Stimulated activated CD4-positive, alpha-beta T cell treated with anti-CD3 and anti-CD28 coated beads, TNF-alpha, amount 100 ng/mL, for 1 hour (primary cell): Measurements from ENCODE around the gene UTF1.

Experiments used
- DNase-seq, 3 donors: peaks; one replicate each; pipeline ENCODE4 v3.0.0-alpha.2; 2020; ENCODE audit warnings: low read depth in 3 of 3, low spot score in 1 of 3

The UTF1 gene

DNA sequence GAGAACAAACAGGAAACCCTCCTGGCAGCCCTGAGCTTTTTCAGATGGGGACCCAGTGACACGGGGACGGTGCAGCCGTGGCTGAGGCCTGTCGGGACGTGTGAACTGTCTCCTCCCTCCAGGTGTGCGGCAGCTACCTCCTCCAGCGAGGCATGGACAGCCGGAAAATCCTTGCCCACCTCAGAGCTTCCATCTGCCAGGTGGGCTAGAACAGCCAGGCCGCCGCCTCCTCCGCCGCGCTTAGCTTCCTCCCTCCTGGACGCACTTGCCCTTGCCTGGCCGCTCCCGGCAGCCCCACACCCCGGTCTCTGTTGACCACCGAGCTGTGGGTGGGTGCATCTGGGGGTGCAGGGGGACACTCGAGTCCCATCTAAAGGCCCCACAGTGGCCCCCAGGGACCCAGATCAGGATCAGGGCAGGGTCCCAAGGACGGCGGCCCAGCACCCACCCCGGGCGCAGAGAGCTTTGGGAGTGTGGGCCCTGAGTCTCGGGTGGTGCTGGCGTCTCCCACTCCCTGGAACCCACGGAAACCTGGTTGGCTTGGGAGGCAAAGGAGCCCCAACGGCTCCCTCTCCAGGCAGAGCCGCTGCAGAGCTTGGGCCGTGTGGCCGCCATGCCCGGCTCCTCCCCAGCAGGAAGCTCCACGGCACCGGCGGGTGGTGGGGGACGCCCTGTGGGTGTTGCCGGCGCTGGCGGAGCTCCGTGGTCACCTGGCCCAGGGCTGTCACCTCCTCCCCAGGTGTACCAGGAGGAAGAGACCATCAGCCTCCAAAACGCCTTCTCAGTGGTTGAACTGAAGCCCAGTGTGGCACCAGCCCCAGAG lies 32.9 kb upstream of the UTF1 start:
- no peak for DNase-seq

DNA sequence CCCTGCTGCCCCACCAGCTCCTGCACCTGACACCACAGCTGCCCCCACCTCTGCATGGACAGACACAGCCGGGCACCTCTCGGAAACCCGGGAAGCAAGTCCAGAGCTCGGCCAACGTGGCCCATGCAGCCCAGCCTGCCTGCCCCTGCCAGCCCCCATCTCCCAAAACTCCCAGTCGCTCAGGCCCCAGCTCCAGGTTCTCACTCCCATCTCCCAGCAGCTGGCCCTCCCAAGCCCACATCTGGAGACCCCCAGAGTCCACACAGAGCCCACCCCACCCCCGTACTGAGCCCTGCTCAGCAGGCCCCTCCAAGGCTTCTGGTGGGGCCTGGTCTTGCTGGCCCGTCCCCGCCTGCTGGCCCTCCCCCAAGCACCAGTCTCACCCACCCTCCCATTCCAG lies 32.2 kb upstream of the UTF1 start:
- no peak for DNase-seq

DNA sequence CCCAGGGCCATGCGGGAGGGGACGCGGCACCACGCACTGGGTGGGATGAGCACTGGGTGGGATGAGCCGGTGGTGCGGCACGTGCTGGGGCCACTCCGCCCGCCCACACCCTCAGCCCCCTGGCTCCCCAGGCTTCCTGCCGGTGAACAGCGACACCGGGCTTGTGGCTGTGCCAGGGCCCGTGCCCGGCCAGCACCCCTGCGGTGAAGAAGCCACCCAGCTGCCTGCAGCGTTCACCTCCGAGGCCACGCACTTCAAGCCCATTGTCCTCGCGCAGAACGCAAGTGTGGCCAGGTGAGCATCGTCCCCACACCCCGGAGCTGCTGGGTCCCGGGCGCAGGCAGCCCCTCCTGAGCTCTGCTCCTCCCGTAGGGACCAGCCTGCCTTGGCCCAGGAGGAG lies 31.8 kb upstream of the UTF1 start:
- DNase-seq, result no peak

DNA sequence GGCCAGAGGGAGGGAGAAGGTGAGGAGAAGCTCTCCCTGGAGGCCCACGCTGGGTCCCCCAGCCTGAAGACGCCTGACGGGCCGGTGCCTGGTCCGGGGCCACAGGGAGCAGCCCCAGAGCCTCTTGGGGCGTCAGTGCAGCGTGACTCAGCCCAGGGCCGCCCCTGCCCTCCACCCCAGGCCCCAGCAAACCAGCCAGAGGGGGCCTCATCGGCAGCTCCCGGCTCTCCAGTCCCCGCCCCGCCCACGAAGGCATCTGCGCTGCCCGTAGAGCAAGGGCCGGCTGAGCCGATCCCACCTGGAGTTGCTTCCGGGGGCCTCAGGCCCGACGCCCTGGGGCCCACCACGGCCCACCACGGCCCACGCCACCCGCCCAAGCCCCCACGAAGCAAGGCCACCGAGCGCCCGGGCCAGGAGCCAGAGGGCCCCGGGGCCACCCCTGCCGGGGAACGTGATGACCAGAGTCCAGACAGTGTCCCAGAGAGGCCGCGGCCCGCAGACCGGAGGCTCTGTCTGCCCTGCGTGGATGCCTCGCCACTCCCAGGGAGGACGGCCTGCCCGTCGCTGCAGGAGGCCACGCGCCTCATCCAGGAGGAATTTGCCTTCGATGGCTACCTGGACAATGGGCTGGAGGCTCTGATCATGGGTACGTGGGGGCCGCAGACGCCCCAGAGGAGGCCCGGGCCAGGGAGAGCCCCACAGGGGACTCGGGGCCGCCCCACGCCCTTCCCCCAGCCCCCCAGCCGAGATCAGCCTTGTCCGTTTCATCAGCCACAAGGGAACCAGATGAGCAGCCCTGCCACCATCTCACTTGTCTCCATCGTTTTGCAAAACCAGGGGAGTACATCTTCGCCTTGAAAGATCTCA lies 31.2 kb upstream of the UTF1 start:
- DNase-seq, result no peak

DNA sequence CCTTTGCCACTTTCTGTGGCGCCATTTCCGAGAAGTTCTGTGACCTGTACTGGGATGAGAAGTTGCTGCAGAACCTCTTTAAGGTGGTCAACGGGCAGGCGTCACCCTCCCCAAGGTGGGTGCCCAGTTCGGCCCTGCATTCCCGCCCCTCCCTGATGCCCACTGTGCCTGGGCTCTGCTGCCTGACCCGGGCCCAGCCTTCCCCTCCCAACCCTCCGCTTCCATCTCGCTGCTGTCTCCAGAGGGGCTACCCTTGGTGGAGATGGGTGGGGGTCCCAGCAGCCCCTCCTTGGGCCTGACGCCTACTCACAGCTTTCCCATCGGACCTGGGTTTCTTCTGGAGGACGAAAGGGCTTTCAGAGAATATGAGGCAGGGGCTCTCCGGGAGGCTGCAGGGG lies 30.5 kb upstream of the UTF1 start:
- no peak for DNase-seq

DNA sequence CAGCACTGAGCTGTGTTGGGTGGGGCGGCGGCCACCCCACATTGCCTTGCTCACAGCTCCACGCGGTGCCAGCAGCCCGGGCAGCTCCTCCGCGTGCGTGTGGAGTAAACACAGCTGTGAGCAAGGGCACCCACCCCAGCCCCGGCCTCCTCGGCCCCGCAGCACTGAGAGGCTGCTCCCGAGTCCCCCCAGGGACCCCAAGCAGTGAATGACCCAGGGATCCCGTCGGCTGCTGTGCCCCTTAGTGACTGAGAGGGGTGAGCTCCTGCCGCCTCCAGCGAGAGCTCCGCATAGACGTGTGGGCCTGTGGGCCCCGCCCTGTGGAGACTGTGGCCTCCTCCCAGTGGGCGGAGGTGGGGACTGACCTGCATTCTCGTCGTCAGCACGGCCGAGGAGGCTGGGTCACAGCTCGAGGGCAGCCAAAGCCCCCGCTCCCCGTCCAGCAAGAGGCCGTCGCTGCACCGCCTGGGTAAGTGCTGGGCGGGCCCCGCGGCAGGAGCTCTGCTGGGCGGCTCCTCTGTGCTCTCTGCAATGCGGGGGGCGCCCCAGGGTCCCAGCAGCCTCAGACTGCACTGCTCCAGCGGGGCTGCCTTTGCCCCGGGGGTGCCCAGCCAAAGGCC lies 29.9 kb upstream of the UTF1 start:
- DNase-seq, result no peak

DNA sequence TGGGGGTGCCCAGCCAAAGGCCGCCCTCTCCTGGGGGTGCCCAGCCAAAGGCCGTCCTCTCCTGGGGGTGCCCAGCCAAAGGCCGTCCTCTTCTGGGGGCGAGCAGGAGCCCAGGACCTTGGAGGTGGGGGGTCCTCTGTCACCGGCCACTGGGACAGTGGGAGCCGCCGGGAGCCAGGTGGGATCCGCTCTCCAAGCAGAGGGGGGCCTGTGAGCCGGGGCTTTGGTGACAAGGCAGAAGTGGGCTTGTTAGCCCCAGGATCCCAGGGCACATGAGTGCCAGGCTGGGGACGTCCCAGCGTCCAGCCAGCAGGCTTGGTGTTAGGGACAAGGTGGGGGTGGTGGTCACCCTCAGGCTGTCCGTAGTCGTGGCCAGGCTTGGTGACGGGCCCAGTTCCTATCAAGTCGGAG lies 29.4 kb upstream of the UTF1 start:
- no peak for DNase-seq

DNA sequence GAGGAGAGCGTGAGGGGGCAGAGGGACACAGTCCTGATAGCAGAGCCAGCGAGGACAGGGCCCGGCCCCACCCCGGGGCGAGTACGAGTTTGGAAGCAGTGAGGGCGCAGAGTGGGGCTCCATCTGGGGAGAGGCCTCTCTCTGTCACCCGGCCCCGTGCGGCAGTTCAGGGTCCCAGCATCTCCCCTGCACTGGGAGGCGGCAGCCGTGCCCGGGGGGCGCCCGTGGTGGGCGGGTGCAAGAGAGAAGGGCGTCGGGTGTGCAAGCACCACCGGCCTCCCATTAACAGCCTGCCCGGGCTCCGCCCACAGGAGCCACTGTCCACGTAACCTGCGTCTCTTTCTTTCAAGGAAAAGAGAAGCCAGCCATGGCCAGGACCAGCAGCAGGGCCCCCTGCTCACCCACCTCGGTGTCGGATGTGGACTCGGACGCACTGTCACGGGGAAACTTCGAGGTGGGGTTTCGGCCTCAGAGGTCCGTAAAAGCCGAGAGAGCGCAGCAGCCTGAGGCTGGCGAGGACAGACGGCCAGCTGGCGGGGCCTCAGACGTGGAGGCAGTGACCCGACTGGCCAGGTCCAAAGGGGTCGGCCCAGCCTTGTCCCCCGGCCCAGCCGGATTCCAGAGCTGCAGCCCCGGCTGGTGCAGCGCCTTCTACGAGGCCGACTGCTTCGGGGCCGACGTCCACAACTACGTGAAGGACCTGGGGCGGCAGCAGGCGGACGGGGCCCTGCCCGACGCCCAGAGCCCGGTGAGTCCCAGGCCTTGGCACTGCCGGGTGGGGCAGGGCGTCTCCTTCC lies 28.7 kb upstream of the UTF1 start:
- DNase-seq, result no peak

DNA sequence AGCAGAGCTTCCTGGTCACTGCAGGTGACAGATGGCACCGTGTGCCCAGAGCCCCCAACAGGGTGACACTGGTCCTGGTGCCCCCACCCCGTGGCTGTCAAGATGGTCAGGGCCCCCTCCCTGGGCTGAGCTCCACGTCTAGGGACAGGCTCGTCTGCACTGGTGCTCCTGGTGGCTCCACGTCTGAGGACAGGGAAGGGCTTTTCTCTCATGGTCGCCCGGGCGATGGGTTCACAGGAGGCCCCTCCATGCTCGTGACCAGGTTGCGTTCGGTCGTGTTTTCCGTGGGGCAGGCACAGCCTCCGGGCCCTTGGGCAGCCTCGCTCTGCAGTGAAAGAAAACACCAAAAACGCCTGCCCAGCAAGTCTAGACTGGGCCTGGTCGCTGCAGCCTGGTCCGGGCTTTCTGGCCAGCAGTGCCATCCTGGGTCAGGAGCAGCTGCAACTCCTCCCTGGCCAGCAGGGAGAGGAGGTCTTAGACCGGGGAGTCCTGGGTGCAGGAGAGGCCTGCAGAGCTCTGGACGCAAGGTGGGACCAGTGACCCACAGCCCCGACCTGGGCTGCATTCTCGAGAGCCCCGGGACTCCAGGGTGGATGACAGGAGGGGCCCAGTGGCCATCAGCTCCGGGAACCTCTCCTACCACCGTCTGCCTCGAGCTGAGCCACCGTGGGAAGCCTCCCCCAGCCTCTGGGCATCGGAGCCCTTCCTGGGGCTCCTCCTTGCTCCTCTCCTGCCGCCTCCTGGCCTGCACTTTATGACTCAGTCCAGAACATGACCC lies 27.9 kb upstream of the UTF1 start:
- DNase-seq, result no peak

DNA sequence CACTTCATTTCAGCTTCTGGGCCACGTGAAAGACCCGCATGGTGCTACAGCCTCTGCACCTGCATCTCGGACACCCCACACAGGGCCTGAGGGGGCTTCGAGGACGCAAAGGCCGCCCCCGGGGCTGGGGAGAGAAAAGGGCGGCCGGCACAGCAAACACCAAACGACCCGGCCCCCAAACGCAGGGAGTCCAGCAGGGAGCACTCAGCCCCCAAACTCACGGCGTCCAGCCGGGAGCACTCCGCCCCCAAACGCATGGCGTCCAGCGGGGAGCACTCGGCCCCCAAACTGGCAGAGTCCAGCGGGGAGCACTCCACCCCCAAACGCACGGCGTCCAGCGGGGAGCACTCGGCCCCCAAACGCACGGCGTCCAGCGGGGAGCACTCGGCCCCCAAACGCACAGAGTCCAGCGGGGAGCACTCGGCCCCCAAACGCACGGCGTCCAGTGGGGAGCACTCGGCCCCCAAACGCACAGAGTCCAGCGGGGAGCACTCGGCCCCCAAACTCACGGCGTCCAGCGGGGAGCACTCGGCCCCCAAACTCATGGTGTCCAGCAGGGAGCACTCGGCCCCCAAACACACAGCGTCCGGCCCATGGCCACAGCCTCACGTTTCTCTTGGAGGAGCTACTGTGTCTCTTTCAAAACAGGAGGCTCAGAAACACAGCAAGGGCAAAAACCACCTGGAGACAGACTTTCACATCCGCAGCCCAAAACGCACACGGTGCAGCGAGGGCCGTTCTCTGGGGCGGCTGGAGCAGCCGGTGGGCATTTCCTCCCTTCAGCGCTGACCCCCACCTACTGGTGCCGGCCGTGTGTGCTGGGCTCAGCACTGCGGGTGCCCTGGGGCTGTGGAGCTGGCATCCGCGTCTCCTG lies 27.0 kb upstream of the UTF1 start:
- no peak for DNase-seq

DNA sequence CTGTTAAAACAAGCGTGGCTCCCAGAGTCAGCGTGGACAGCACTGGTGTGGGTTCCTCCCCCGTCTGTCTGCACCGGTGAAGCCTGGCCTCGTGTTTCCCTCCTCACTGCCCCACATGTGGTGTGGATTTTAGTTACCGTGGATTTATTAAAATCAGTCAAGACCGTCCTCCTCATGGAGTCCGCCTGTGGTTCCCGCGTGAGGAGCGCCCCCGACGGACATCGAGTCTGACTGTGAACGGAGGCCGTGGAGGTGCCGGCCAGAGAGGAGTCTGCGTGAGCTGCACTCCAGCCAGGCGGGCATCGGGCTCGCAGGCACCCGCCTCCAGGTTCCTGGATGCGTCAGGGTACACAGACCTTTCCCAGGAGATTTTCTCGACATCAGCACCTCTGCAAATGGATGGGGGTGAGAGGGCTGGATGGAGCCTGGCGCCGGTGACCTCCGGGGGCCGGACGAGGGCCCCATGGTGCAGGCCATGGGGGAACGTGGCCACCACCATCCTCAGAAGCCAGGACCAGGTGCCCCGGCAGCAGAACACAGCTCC lies 26.3 kb upstream of the UTF1 start:
- no peak for DNase-seq

DNA sequence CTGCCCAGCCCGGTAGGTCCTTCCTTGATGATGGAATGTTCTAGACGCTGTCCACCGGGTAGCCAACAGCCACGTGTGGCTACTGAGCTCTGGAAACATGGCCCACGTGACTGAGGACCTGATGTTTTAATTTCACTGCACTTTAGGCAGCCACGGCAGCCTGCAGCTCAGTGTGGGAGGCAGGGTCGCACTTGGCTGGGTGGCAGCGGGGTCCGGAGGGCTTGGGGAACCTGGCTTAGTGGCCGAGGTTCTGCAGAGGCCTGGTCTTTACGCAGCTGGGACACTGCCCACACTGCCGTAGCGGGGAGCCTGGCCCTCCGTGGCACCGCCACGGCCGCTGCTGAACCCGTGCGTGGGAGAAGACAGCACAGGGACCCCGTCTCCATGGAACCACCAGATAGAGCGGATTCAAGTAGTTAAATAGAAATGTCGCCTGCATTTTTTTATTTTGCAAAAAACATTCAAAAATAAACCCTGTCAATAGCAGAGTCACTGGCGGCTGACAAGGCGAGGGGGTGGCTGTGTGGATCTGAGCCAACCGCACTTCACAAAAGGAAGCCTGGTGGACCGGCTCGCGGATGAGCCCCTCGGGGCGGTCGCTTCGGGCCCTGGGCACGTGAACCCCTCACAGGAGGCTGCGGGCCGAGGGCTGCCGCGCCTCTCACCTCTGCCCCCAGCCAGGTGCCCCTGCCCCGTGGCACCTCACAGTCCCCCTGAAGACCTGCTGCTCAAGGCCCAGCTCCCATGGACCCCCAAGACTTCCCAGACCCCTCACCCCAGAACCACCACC lies 25.6 kb upstream of the UTF1 start:
- DNase-seq, result no peak

DNA sequence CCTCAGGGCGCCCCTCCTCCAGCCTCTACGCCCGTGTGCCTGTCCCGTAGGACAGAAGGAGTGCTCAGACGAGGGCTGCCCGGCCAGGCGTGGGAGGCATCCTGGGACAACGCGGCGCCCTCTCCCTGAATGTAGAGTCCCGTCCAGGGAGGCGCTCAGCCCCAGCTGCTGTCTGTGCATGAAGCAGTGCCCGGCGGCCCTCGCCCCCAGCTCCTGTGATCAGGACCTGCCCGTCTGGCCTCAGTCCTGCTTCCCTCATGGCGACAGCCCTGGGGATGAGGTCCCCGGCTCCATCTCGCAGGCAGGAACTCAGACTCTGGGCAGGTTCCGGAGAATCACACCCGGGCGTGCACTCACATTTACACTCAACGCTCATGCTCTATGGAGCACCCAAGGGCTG lies 24.9 kb upstream of the UTF1 start:
- DNase-seq, result no peak

DNA sequence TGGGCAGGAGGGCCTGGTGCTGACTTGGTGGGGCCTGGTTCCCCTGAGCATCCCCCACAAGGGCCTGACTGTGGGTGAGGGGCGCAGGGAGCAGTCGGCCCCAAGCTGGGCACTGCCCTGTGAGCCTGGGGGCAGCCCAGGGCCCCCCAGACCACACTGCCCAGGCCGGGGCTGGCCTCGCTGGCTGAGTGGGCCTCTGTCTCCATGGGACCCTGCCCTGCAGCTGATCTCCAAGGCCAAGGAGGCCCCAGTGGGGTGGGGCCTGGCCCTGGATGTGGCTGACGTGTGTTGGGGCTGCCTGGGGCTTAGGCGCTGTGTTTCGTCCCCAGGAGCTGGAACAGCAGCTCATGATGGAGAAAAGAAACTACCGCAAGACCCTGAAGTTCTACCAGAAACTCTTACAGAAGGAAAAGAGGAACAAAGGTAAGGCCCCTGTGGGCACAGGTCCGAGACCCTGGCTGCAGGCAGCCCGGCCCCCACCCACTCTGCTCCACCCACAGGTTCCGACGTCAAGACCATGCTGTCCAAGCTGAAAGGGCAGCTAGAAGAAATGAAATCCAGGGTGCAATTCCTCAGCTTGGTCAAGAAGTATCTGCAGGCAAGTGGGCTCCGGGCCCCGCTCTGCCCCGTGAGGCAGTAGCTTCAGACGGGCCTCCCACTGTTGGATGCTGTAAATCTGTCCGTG lies 23.5 kb upstream of the UTF1 start:
- DNase-seq, result no peak

DNA sequence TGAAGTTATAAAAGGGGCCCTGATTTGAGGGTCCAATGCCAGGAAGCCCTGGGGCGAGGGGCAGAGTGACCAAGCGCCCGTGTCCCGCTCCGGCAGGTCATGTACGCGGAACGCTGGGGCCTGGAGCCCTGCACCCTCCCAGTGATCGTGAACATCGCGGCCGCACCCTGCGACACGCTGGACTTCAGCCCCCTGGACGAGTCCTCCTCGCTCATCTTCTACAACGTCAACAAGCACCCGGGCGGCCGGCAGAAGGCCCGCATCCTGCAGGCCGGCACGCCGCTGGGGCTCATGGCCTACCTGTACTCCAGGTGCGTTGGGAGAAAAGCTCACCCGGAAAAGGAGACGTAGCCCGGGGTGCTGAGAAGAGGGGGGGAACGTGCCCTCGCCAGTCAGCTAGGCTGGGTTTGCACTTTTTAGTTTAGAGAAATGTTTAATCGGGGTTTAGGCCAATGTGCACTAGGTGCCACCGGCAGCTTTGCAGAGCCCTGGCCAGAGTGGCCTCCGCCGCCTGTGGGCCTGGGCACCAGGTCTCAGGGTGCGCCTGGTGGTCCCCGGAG lies 22.9 kb upstream of the UTF1 start:
- no peak for DNase-seq

DNA sequence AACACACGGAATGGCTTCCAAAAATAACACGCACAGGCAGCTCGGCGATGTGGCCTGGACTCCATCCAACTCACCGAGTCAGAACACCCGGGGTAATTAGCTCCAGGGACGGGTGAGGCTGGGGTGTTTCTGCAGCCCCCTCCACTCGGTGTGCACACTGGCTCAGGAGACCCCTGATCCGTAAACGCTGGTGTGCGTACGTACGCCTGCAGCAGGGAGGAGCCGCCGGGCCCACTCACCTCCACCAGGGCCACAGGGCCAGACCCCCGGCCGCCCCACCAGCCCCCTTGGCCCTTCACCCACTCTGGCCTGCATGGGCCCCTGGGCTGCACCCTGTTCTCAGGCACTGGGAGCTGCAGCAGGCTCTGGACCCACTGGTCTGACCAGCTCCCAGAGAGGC lies 22.4 kb upstream of the UTF1 start:
- no peak for DNase-seq

DNA sequence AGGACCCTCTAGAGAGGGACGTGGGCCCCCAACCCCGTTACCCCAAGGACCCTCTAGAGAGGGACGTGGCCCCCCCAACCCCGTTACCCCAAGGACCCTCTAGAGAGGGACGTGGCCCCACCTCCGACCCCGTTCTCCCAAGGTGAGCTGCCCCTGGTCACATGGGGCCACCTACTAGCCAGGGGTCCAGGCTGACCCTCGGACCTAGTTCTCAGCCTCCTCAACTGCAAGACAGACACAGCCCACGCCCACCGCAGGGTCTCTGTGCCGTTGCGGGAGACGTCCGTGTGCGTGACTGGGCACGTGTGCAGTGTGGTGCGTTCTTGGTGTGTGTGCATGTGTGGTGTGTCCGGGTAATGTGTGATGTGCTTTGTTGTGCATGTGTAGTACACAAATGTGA lies 21.6 kb upstream of the UTF1 start:
- no peak for DNase-seq

DNA sequence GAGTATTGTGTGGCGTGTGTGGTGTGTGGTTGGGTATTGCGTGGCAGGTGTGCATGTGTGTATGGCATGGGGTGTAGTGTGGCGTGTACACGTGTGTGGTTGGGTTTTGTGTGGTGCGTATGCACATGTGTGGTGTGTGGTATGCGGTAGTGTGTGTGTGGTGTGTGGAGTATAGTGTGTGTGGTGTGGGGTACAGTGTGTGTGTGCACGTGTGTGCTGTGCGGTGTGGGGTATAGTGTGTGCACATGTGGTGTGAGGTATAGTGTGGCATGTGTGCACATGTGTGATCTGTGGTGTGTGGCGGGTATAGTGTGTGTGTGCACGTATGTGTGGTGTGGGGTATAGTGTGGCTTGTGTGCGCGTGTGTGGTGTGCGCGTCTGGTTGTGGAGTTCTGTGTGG lies 20.9 kb upstream of the UTF1 start:
- no peak for DNase-seq
